ENCODE results near the gene CLDND2. TPM values are rescaled to one million over a fixed set of nuclear protein-coding genes. Genes with fewer than 3 reads are reported as not detected.

CLDND2 gene
- total and polyA plus RNA-seq, 2 donors (not counting 1 experiment from before 2014, with no cell fraction given) = not detected

- TF ChIP-seq CTCF (conservative IDR thresholded peaks at IDR 0.05 in 1 of 2, IDR thresholded peaks at IDR 0.05 in 1 of 2; ENCODE audit: low read depth in 1 of 2, low read length in 2 of 2) (no peak), EZH2 (IDR thresholded peaks at IDR 0.05; ENCODE audit: low read length, missing control alignments) (no peak)
- H3K4me2 ChIP-seq (ENCODE audit: extremely low read depth, insufficient read depth, low read length) = no peak overlapping the region
- peaks cover 6% of the 10 kb centered on the region for H3K4me1 ChIP-seq (ENCODE audit: control insufficient read depth, extremely low read depth, insufficient read depth, low read length)
- no peak overlapping the region for H3K4me3 ChIP-seq (replicated peaks in 1 of 4; ENCODE audit: control extremely low read depth in 1 of 4, insufficient read depth in 1 of 4, low read depth in 3 of 4, low read length in 4 of 4)
- no peaks in the 10 kb centered on the region for H4K20me1 ChIP-seq (ENCODE audit: control insufficient read depth, extremely low read depth, insufficient read depth, low read length)
- no peaks in the 10 kb centered on the region for H3K36me3 ChIP-seq (ENCODE audit: control insufficient read depth, insufficient read depth, low read length)
- H2AFZ ChIP-seq (ENCODE audit: low read length) = no peak overlapping the region
- no peak overlapping the region for H3K27ac ChIP-seq (ENCODE audit: insufficient read depth, low read length)
- no peaks in the 10 kb centered on the region for H3K27me3 ChIP-seq (ENCODE audit: control insufficient read depth, insufficient read depth, low read length)
- no peaks in the 10 kb centered on the region for H3K79me2 ChIP-seq (ENCODE audit: control insufficient read depth, insufficient read depth, low read length)
- no peak overlapping the region for H3K9ac ChIP-seq (ENCODE audit: insufficient read depth, low read length)
- no peak for DNase-seq (ENCODE audit: low read depth in 2 of 2)
- H3K9me3 ChIP-seq (ENCODE audit: control insufficient read depth, insufficient read depth, low read depth, low read length) = no peaks in the 10 kb centered on the region
Observed at GRCh38 chr19:51341066-51341465, 27.7 kb downstream of the CLDND2 start.

- H3K9ac ChIP-seq (ENCODE audit: insufficient read depth, low read length) = peak overlapping the region; percentile 65
- no peaks in the 10 kb centered on the region for H4K20me1 ChIP-seq (ENCODE audit: control insufficient read depth, extremely low read depth, insufficient read depth, low read length)
- H3K27me3 ChIP-seq (ENCODE audit: control insufficient read depth, insufficient read depth, low read length) = no peaks in the 10 kb centered on the region
- no peak for TF ChIP-seq EZH2 (IDR thresholded peaks at IDR 0.05; ENCODE audit: low read length, missing control alignments)
- peak in 1 of 2 donors; percentile 11 for TF ChIP-seq CTCF (conservative IDR thresholded peaks at IDR 0.05 in 1 of 2, IDR thresholded peaks at IDR 0.05 in 1 of 2; ENCODE audit: low read depth in 1 of 2, low read length in 2 of 2)
- peak overlapping the region; percentile 51 to 79 (median 68) for H3K4me3 ChIP-seq (replicated peaks in 1 of 4; ENCODE audit: control extremely low read depth in 1 of 4, insufficient read depth in 1 of 4, low read depth in 3 of 4, low read length in 4 of 4)
- H2AFZ ChIP-seq (ENCODE audit: low read length) = peak overlapping the region; percentile 82
- peak; percentile 94 to 96 for DNase-seq (ENCODE audit: low read depth in 2 of 2)
- no peaks in the 10 kb centered on the region for H3K9me3 ChIP-seq (ENCODE audit: control insufficient read depth, insufficient read depth, low read depth, low read length)
- H3K4me2 ChIP-seq (ENCODE audit: extremely low read depth, insufficient read depth, low read length) = peak overlapping the region; percentile 95
- peaks cover 6% of the 10 kb centered on the region for H3K4me1 ChIP-seq (ENCODE audit: control insufficient read depth, extremely low read depth, insufficient read depth, low read length)
- H3K36me3 ChIP-seq (ENCODE audit: control insufficient read depth, insufficient read depth, low read length) = no peaks in the 10 kb centered on the region
- peak overlapping the region; percentile 0 for H3K27ac ChIP-seq (ENCODE audit: insufficient read depth, low read length)
- H3K79me2 ChIP-seq (ENCODE audit: control insufficient read depth, insufficient read depth, low read length) = no peaks in the 10 kb centered on the region
Observed at GRCh38 chr19:51339687-51340656, 28.8 kb downstream of the CLDND2 start.

GRCh38 chr19:51339313-51339686 lies 29.5 kb downstream of the CLDND2 start:
- Histone ChIP-seq H3K9ac (ENCODE audit: insufficient read depth, low read length) (peak overlapping the region; percentile 20), H3K4me1 (ENCODE audit: control insufficient read depth, extremely low read depth, insufficient read depth, low read length) (peaks cover 6% of the 10 kb centered on the region), H4K20me1 (ENCODE audit: control insufficient read depth, extremely low read depth, insufficient read depth, low read length) (no peaks in the 10 kb centered on the region), H3K27me3 (ENCODE audit: control insufficient read depth, insufficient read depth, low read length) (no peaks in the 10 kb centered on the region), H3K9me3 (ENCODE audit: control insufficient read depth, insufficient read depth, low read depth, low read length) (no peaks in the 10 kb centered on the region), H3K4me3 (replicated peaks in 1 of 4; ENCODE audit: control extremely low read depth in 1 of 4, insufficient read depth in 1 of 4, low read depth in 3 of 4, low read length in 4 of 4) (peak overlapping the region; percentile 41 to 79 (median 68)), H2AFZ (ENCODE audit: low read length) (peak overlapping the region; percentile 82), H3K27ac (ENCODE audit: insufficient read depth, low read length) (peak overlapping the region; percentile 45), H3K79me2 (ENCODE audit: control insufficient read depth, insufficient read depth, low read length) (no peaks in the 10 kb centered on the region), H3K4me2 (ENCODE audit: extremely low read depth, insufficient read depth, low read length) (peak overlapping the region; percentile 95), H3K36me3 (ENCODE audit: control insufficient read depth, insufficient read depth, low read length) (no peaks in the 10 kb centered on the region)
- TF ChIP-seq EZH2 (IDR thresholded peaks at IDR 0.05; ENCODE audit: low read length, missing control alignments) (no peak), CTCF (conservative IDR thresholded peaks at IDR 0.05 in 1 of 2, IDR thresholded peaks at IDR 0.05 in 1 of 2; ENCODE audit: low read depth in 1 of 2, low read length in 2 of 2) (peak; percentile 15 to 20)
- no peak for DNase-seq (ENCODE audit: low read depth in 2 of 2)

Measured in fibroblast of lung (primary cell).